Activated T-cell treated with anti-CD3 and anti-CD28 coated beads for 4 hours (primary cell): ENCODE data around the gene GPR161.

Experiments used
- DNase-seq: peaks from one replicate; pipeline ENCODE4 v3.0.0-alpha.2; 2020

The GPR161 gene

GRCh38 chr1:168102487-168102886 lies 34.2 kb downstream of the GPR161 start:
- DNase-seq, result no peak

GRCh38 chr1:168101336-168101735 lies 35.4 kb downstream of the GPR161 start:
- no peak for DNase-seq

DNA sequence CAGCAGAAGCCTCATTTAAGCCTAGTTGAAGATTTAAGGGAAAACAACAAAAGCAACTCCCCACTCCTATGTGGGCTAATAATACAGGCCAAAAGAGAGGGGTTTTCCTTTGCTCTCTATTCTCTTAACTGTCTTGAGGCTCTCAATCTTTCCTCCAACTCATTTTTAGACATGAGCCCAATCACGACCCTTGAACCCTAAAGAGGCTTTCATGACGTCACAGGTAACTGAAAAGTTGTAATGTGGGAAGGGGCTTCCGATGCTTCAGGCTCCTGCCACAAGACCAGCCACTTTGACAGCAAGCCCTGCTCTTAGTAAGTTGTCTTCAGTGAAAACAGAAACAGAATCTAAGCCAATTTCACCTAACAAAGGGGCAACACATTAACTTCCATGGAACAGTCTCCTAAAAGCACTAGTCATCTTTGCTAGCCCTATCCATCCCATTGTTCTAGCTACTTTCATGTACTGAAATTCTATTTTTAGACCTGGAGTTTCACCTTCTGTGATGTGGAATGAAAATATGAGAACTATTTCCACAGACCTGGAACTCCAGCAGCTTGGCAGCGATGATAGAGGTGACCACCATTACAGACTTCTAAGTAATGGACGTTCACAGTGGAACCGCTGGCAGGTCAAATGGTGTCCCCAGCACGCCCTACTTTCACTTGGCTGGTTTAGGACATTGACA lies 36.3 kb downstream of the GPR161 start:
- DNase-seq, result no peak

DNA sequence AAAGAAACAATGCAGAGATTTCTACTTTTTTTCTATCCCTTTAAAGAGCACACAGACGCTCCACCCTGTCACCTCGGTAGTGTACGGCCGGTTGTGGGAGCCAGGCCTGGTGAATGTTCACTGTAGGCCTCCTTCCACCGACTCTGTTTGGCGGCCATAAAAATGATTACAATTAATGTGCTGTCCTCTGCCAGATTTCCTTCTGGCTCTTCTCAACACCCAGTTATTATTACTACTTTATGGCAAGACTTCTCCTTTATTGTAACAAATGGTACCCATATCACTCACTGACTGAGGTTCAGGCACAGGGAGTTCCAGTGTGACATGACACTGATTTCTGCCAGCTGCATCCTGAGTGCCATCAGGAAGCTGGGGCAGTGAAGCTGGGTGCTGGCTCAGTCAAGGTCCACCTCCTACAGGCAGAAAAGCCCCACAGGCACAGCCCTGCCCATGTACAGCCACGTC lies 37.4 kb downstream of the GPR161 start:
- no peak for DNase-seq

- no peak for DNase-seq
Measured at GRCh38 chr1:168098534-168099320, 38.0 kb downstream of the GPR161 start.

- no peak for DNase-seq
Measured at GRCh38 chr1:168097921-168098528, 38.7 kb downstream of the GPR161 start.

- no peak for DNase-seq
Measured at GRCh38 chr1:168096296-168097165, 40.2 kb downstream of the GPR161 start.

GRCh38 chr1:168095476-168095875 lies 41.3 kb downstream of the GPR161 start:
- no peak for DNase-seq

- no peak for DNase-seq
Measured at GRCh38 chr1:168093616-168094015, 43.1 kb downstream of the GPR161 start.

DNA sequence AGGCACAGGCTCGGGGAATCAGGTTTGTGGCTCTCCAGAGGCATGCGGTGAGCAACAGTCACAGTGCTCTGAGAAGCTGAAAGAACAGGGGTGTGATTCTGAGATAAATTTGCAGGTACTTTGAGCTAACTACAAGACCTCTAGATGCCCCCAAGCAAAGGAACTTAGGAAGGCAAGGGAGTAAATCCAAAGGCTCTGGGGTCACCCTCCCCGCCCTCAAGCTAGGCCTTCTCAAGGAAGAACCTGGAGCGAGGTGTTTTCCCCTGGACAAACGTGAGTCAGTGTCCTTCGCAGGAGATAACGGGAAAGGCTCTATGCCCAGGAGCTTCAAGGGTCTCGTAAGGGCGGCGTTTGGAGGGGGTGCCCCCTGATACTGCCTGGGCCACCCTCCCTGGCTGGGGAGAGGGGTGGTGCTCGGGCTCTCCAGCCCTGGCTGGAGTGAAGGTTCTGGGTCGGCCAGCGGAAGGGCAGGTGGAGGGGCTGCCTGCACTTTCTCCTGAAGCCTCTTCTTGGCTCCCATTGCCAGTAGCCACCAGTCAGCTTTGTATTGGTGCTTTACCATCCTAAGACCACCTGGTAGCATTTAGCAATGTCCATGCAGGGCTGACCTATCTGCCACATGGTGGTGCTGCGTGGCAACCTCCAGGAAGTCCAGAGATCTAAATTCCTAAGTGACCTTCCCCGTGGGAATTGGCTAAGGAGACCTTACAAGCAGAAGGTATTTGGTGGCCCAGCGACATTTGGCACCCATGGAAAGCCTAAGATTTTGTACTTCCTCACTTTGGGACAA lies 44.0 kb downstream of the GPR161 start:
- no peak for DNase-seq

DNA sequence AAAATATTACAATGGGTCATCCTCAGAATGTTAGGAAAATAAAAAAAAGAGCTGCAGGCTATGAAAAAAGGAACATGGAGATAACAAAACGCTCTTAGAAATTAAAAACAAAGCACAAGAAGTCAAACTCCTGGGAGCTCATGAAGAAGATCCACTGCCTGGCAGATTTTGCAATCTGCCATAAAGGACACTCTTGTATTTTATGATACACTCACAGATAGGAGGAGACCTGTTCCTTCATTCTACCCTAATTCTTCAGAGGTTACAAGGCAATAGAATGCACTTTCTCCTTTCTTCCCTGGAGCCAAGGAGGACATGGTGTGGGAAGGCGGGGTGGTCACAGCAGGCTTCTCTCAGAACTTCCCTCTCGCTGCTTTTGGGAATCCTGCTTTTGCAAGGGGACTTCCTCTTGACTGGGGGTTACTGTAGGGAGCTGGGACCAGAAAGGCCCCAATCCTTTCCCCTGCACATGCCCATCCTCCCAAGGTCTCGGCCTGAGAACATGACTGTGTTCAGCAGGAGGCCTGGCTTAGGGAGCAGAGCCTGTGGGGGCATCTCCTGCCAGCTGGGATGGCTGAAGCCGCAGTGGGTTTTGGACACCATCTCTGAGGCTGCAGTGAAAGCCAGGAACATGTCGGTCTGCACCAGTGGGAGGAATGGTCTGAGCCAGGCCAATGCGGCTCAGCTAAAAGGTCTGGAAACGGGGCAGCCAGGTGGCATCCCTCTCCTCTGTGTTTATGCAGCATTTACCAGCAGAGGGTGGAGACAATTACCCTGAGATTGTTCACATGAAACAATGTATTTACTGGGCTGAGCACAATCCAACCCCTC lies 44.8 kb downstream of the GPR161 start:
- no peak for DNase-seq

DNA sequence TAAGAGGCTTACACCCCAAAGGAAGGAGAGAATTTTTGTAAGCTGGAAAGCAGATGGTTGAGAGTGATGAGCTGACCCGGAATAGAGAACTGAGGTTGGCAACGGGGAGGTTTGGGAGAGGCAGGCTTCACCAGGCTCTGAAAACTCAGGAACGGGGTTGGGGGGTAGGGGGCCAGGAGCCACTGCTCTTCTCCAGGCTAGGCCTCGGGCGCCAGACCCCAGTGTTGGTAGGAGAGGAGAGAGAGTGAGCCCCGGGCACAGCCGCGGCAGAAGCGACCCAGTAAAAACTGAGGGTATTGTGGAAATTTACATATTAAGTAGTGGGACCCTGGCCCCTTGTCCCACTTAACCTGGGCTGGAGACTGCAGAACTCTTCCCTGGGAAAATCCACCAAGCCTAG lies 45.7 kb downstream of the GPR161 start:
- no peak for DNase-seq

DNA sequence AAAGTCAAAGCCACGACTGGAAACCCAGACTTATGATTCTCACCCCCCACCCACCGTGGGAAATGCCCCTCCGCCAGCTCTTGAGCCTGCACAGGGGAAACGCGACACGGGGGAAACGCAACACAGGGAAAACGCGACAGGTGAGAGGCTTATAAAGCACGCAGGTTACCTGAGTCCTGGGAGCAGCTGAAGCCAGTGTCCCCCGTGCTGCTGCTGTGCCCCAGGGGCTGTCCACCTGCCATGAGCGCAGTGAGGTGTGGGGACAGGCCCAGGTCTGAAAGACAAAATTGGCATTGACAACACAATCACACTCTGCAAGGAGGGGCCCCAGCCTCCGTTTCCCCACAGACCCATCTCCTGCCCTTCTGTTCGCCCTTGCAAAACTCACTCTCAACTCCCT lies 46.3 kb downstream of the GPR161 start:
- no peak for DNase-seq

DNA sequence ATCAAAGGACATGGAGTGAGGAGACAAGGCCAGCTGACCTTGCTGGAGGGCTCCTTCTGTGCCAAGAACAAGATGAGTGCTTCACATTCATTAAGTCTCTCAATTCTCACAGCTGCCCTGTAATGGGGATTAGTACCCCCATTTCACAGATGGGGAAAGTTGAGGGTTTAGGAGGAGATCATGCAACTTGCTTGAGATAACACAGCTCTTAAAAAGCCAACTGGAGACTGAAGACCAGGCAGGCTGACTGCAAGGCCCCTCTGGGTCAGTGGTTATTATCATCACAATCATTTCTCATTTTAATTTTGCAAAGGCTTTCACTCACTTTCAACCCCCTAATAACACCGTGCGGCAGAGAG lies 46.8 kb downstream of the GPR161 start:
- DNase-seq, result no peak

- DNase-seq, result no peak
Measured at GRCh38 chr1:168089326-168089978, 47.3 kb downstream of the GPR161 start.

- DNase-seq, result no peak
Measured at GRCh38 chr1:168088511-168089325, 48.0 kb downstream of the GPR161 start.

DNA sequence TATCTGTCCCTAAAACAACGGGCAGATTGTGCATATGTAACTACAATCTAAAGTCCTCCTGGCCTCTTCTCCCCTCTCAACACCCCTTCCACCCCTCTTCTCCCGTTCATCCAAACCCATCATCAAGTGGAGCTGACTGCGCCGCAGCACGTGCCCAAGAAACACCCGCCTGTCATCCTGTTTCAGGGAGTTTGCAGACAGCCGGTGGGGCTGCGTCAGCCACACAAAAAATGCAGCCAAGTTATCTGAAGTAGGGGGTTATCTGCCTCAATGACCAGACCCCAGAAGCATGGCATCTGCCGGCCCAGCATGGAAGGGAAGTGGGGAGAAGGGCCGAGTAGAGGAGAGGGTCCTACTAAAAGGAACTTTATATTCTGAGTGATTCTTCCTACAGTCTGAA lies 49.0 kb downstream of the GPR161 start:
- DNase-seq, result no peak

GRCh38 chr1:168086438-168086837 lies 50.3 kb downstream of the GPR161 start:
- DNase-seq, result no peak

- no peak for DNase-seq
Measured at GRCh38 chr1:168085401-168085872, 51.3 kb downstream of the GPR161 start.
